ENCODE measurements around the gene ZNF565.

Gene ZNF565

GRCh38 chr19:36169084-36169760 is 45.2 kb downstream of the ZNF565 start:
- TF ChIP-seq EZH2 (IDR thresholded peaks at IDR 0.05; ENCODE audit: borderline replicate concordance, low read length), result no peak
- TF ChIP-seq, protein P1, sequence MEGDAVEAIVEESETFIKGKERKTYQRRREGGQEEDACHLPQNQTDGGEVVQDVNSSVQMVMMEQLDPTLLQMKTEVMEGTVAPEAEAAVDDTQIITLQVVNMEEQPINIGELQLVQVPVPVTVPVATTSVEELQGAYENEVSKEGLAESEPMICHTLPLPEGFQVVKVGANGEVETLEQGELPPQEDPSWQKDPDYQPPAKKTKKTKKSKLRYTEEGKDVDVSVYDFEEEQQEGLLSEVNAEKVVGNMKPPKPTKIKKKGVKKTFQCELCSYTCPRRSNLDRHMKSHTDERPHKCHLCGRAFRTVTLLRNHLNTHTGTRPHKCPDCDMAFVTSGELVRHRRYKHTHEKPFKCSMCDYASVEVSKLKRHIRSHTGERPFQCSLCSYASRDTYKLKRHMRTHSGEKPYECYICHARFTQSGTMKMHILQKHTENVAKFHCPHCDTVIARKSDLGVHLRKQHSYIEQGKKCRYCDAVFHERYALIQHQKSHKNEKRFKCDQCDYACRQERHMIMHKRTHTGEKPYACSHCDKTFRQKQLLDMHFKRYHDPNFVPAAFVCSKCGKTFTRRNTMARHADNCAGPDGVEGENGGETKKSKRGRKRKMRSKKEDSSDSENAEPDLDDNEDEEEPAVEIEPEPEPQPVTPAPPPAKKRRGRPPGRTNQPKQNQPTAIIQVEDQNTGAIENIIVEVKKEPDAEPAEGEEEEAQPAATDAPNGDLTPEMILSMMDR (IDR thresholded peaks at IDR 0.05; ENCODE audit: low read length), result no peak

GRCh38 chr19:36163813-36164212 is 50.7 kb downstream of the ZNF565 start:
- H3K4me2 ChIP-seq (ENCODE audit: low read length), result no peak overlapping the region
- H2AFZ ChIP-seq (ENCODE audit: low read length), result no peak overlapping the region
- H3K36me3 ChIP-seq (ENCODE audit: insufficient read depth, low read length), result no peaks in the 10 kb centered on the region
- no peak for TF ChIP-seq EZH2 (IDR thresholded peaks at IDR 0.05; ENCODE audit: borderline replicate concordance, low read length)
- TF ChIP-seq, protein P1 (IDR thresholded peaks at IDR 0.05; ENCODE audit: low read length), result no peak
- no peaks in the 10 kb centered on the region for H3K9me2 ChIP-seq (ENCODE audit: low read depth, low read length)
- H3K79me2 ChIP-seq (ENCODE audit: insufficient read depth, low read length), result no peaks in the 10 kb centered on the region
- H3K9me3 ChIP-seq (ENCODE audit: low read length), result no peaks in the 10 kb centered on the region
- no peaks in the 10 kb centered on the region for H3K4me1 ChIP-seq (ENCODE audit: insufficient read depth, low read length, severe bottlenecking)
- no peaks in the 10 kb centered on the region for H3F3A ChIP-seq (ENCODE audit: insufficient read depth, low read length)
- H3K9ac ChIP-seq (ENCODE audit: low read length), result no peak overlapping the region
- H3K27ac ChIP-seq (ENCODE audit: low read depth, low read length, poor library complexity, severe bottlenecking), result no peak overlapping the region
- no peak overlapping the region for H3K4me3 ChIP-seq (ENCODE audit: low read depth, low read length, poor library complexity, severe bottlenecking)
- no peaks in the 10 kb centered on the region for H3K27me3 ChIP-seq (ENCODE audit: insufficient read depth, low read length)
- H4K20me1 ChIP-seq (ENCODE audit: insufficient read depth, low read length), result no peaks in the 10 kb centered on the region

More at GRCh38 chr19:36169084-36169760, 45.2 kb downstream of the ZNF565 start:
- Histone ChIP-seq H3K4me3 (ENCODE audit: low read depth, low read length, poor library complexity, severe bottlenecking) (no peak overlapping the region), H3K4me2 (ENCODE audit: low read length) (no peak overlapping the region), H3K27ac (ENCODE audit: low read depth, low read length, poor library complexity, severe bottlenecking) (no peak overlapping the region), H3K36me3 (ENCODE audit: insufficient read depth, low read length) (no peaks in the 10 kb centered on the region), H3F3A (ENCODE audit: insufficient read depth, low read length) (no peaks in the 10 kb centered on the region), H3K9ac (ENCODE audit: low read length) (no peak overlapping the region), H3K4me1 (ENCODE audit: insufficient read depth, low read length, severe bottlenecking) (peaks cover 5% of the 10 kb centered on the region), H2AFZ (ENCODE audit: low read length) (no peak overlapping the region), H3K9me2 (ENCODE audit: low read depth, low read length) (no peaks in the 10 kb centered on the region), H3K9me3 (ENCODE audit: low read length) (no peaks in the 10 kb centered on the region), H3K79me2 (ENCODE audit: insufficient read depth, low read length) (no peaks in the 10 kb centered on the region), H3K27me3 (ENCODE audit: insufficient read depth, low read length) (no peaks in the 10 kb centered on the region), H4K20me1 (ENCODE audit: insufficient read depth, low read length) (no peaks in the 10 kb centered on the region)

- Histone ChIP-seq H3K4me2 (ENCODE audit: low read length) (no peak overlapping the region), H2AFZ (ENCODE audit: low read length) (no peak overlapping the region), H3K27me3 (ENCODE audit: insufficient read depth, low read length) (no peaks in the 10 kb centered on the region), H3K9me3 (ENCODE audit: low read length) (no peaks in the 10 kb centered on the region), H3F3A (ENCODE audit: insufficient read depth, low read length) (no peaks in the 10 kb centered on the region), H3K9ac (ENCODE audit: low read length) (no peak overlapping the region), H3K27ac (ENCODE audit: low read depth, low read length, poor library complexity, severe bottlenecking) (no peak overlapping the region), H4K20me1 (ENCODE audit: insufficient read depth, low read length) (no peaks in the 10 kb centered on the region), H3K4me1 (ENCODE audit: insufficient read depth, low read length, severe bottlenecking) (no peaks in the 10 kb centered on the region), H3K9me2 (ENCODE audit: low read depth, low read length) (no peaks in the 10 kb centered on the region), H3K36me3 (ENCODE audit: insufficient read depth, low read length) (no peaks in the 10 kb centered on the region), H3K79me2 (ENCODE audit: insufficient read depth, low read length) (no peaks in the 10 kb centered on the region), H3K4me3 (ENCODE audit: low read depth, low read length, poor library complexity, severe bottlenecking) (no peak overlapping the region)
- TF ChIP-seq, protein P1 (IDR thresholded peaks at IDR 0.05; ENCODE audit: low read length), result no peak
- no peak for TF ChIP-seq EZH2 (IDR thresholded peaks at IDR 0.05; ENCODE audit: borderline replicate concordance, low read length)
Observed at GRCh38 chr19:36160821-36161596, 53.5 kb downstream of the ZNF565 start.

Measured in OCI-LY1 (cell line).